GM21619 (cell line): ENCODE results near the gene FGFBP1.

Experiments used
- ATAC-seq: cut with Tn5 transposase; IDR thresholded peaks from one replicate; pipeline ENCODE4 v1.9.1; 2021; ENCODE audit not compliant: unreplicated experiment

Gene FGFBP1

DNA sequence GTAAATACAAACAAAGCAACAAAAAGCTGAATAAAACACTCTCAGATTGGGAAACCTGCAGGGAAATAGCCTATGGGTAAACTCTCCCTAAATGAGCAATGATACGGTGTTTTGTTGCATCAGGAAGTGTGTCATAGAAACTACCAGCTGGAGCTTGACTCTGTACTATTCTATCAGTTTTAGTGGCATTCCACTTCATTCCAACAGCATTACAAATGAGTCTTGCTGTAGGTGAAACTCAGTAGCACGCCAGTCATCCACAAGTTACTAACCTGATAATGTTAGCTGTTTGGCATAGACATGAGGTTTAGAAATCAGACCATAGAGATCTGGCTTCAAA, 24.9 kb downstream of the FGFBP1 start:
- ATAC-seq = no peak

DNA sequence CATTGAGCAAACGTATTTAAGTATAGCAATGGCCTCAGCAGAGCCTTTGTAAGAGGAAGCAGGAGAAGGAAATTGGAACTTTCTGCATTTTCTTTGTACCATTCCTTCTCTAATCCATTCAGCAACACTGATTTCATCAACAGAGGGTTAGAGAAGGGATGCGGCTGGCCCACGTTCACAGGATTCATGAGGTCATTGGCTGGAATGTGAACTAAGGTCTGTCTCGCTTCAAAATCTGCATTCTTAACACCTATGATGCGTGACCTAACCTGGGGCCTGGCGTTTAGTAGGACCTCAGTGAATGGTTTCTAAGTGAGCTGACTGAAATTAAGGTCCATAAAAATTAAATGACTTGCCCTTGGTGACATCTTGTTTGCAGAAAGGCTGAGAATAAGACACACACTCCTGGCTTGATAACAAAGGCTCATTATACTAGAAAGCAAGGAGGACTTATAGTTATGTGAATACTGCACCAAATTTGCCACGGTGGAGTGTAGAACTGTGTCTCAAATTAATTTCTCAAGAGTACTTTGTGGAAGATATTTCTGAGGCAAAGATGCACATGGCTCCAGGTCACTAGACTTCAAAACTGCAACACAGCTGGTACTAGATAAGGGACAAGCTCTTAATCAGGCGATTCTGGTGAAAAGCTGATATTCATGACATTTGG, 25.4 kb downstream of the FGFBP1 start:
- no peak for ATAC-seq

DNA sequence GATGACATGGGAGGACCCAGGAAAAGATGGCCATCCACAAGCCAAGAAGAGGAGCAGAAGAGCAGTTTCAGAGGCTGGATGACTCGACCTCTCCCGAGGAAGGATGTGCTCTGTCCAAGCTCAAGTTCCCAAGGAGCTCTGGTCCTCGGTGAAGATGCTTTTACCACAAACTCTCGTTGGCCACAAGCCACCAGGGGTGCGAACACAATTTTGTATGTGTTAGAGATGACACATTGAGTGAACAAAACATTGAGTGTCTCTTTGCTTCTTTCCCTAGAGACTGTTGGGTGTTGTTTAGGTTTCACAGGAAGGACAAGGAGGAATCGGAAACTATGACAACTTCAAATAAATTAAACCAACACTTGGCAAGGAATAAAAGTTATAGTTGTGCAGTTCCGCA, 26.3 kb downstream of the FGFBP1 start:
- no peak for ATAC-seq

DNA sequence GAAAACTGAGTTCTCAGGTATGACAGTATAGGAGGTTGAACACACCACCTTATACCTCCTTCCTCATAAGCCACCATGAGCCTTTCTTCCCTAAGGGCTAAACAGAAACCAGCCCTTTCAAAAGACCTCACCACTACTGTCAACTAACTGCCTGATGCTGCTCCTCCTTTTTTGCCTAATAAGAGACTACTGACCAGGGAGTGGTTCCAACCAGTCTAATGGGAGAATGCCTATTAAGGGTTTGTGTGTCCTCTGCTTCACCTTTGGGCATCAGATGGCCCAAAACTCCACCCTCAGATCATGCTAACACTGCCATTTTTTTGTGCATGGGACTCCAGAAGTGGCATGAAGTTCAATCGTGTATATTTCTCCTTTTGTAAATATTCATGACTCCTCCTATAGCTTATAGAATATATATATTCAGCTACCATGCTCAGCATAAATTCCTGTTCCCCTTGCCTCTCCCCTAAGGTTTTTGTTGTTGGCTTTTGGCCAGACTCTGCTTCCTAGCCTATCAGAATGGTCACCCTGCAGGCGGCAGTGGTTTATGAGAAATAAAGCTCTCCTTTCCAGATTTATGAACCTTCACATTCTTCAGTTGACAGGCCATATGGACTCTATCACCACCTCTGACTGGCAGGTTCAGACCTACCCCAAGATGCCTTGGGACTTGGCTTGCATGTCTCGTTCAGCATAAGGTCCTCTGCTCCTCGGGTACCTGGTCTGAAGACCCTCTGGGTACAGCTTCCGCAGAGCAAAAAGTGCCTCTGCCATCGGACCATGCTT, 28.2 kb downstream of the FGFBP1 start:
- no peak for ATAC-seq

DNA sequence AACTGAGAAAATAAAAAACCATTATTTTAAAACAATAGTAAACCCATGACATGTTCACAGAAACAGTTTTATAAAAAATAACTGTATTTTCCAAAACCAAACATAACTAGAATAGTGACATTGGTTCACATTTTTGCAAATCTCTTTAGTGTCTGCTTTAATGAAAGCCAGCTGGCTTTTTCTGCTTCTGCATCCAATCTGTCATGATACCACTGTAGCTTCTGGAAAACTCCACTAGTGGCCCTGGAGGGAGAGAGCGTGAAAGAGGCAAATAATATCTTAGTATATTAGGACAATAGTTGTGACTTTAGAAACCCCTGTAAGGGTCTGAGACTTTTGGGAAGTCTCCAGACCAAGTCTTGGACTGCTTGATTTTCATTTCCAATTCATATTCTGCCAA, 31.1 kb downstream of the FGFBP1 start:
- no peak for ATAC-seq

DNA sequence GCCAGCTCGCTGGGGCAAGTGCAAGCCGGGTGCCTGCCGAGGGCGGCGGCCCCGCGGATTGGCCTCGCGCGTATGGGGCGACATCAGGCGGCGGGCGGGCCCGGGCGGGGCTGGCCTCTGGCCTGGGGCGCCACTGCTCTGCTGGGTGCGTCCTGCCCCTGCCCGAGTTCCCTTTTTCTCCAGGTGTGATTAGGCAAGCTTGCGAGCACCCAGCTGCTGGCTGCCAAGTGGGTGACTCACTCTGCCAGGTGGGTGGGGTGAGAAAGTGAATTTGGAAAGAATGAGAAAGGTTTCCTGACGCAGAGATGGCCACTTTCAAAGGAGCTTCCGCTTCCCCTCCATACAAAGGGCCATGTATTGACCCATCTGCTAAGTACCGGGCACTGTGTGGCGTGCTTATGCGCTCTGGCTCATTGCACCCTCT, 32.5 kb downstream of the FGFBP1 start:
- ATAC-seq = no peak

DNA sequence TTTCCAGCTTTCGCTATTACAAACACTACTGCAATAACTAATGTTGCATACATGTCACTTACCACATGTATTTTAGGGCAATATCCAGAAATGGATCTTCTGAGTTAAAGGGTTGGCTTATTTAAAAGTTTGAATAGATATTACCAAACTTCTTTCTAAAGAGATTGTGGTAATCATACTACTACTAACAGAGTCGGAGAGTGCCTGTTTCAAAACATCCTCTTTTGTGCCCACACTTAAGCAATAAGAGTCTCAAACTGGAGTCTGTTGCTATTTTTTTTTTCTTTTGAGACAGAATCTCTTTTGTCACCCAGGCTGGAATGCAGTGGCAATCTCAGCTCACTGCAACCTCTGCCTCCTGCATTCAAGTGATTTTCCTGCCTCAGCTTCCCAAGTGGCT, 35.8 kb downstream of the FGFBP1 start:
- no peak for ATAC-seq

DNA sequence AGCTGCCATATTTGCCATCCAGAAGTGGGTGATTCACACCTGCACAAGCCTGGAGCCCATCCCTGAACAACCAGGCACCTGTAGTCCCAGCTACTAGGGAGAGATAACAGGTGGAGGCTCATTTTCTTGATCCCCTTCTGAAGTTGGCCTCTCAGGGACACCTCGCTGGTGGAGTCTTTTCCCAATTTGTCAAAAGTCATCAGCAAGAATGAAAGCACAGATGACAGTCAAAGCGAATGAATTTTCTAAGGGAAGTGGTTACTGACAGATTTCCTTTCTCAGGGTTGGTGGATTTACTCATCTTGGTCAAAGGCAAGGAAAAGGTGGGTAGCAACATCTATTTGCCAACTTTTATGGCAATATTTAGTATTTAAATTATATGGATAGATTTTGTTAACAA, 36.5 kb downstream of the FGFBP1 start:
- ATAC-seq = no peak

DNA sequence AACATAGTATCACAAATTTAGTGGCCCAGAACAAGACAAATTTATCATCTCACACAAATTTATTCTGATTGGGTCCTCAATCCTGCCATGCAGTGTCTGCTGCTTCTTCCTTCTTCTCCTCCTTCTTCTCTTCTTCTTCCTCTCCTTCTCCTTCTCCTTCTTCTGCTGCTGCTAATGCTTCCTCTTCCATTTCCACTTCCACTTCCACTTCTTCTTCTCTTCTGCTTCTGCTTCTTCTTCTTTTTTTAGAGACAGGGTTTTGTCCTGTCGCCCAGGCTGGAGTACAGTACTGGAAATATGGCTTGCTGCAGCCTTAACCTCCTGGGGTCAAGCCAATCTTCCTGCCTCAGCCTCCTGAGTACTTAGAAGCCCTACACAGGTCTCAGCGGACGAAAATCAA, 37.5 kb downstream of the FGFBP1 start:
- no peak for ATAC-seq

DNA sequence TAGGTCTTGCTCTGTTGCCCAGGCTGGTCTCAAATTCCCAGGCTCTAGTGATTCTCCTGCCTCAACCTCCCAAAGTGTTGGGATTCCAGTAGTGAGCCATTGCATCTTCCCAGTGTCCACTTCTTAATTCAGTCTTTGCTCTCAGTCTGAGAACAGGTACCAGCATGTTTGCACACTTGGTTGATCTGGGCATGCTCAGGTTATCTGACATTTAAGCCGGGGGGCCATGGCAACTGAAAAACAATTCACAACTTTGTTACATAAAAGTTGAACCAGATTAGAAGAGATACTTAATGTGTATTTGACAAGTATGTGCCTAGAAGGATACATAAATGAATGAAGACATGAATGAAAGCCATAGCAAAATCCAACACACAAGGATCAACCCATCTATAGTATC, 39.0 kb downstream of the FGFBP1 start:
- no peak for ATAC-seq

DNA sequence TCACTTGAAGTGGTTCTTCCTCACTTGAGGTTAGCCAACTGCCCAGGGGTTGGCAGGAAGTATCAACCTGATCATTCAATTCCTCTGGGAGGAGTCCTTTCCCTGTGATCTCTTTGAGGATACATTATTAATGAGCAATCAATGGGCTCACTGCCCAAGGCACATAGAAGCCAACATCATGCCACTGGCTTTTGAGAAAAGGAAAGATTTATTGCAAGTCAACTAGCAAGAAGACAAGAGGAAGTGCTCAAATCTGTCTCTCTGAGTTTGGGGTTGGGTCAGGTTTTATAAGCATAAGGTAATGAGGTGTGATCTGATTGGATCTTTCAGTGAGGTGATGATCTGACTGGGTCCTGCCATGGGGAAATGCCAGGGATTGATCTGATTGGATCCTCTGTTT, 39.6 kb downstream of the FGFBP1 start:
- no peak for ATAC-seq

DNA sequence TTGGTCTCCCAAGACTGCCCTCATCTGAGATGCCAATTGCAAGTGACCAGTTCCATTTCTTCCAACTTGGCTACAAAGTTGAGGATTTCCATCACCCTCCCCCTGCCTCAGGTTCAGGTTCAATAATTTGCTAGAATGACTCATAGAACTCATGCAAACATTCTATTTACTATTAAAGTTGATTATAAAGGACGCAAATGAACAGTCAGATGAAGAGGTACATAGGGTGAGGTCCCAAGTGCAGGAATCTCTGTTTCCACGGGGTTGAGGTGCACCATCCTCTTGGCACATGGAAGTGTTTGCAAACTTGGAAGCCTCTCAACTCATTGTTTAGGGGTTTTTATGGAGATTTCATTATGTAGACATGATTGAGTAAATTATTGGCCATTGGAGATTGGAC, 41.0 kb downstream of the FGFBP1 start:
- ATAC-seq = no peak

DNA sequence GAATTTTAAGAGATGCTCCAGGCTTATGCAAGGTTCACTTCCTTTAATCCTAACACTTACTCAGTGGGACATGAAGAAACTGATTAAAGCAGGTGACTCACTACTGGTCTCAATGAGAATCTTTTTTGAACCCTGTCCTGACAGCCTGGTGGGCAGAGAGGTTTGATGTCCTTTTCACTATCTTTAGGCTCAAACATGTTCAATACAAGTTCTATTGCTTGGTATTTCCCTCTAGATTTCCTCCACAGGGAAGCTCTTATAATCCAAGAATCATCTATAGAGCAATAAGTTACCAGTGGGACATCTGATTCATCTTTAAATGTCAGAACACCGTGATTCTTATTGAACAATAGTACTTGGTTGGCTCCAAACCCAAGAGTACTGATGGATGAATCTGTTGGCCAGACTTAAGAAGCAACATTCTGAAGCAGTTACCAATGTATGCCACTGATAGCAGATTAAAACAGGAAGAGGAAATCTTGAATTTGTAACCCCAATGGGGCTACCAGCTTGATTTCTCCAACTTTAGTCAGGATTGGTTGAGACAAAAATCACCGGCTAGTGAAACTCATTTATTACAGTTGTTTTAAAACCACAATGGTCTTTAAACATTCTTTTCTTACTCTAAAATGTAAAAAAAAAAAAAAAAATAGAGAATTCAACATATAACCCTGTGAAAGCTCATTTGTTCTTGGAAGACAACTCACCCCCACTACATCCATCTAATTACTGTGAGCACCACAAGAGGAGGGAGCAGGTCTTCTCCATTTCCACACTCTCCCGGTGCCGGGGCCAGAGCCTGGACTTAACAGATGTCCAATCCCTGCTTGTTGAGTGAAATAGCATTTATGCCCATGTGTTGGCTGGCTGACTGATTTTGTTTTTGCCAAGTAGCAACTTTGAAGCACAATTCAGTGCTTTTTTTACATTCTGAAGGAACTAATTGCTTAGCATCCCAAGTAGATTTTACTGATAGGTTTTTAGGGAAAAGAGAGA, 43.3 kb downstream of the FGFBP1 start:
- ATAC-seq = no peak

DNA sequence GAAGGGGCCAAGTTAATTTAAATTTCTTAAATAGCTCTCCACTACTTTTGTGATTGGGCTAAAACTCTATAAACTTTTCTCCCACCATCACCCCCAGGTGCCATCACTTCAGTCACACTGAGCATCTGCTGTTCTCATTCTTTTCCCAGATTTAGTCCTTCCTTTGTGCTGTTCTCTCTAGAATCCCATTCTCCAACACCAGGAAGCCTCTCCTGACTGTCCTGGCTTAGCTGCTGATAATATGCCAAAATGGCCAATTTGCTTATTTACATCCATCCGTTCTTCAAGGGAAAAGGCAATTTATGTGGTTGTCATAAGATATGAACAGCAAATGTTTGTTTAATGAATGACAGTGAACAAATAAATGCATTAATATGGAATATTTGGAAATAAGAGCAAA, 44.1 kb downstream of the FGFBP1 start:
- ATAC-seq = no peak

DNA sequence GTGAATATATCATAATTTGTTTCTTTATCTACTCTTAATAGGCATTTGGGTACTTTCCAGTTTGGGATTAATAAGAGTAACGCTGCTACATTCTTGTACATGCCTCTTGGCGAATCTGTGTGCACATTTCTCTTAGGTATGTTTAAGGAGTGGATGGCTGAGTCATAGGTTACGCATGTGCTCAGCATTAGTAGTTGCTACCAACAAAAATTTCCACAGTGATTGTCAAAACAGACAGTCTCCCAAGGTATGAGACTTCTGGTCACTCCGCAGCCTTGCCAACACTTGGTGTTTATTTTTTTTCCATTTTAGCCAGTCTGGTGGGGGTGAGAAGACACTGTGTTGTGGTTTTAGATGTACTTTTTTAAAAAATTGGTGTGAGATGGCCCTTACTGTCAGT, 44.6 kb downstream of the FGFBP1 start:
- ATAC-seq = no peak

DNA sequence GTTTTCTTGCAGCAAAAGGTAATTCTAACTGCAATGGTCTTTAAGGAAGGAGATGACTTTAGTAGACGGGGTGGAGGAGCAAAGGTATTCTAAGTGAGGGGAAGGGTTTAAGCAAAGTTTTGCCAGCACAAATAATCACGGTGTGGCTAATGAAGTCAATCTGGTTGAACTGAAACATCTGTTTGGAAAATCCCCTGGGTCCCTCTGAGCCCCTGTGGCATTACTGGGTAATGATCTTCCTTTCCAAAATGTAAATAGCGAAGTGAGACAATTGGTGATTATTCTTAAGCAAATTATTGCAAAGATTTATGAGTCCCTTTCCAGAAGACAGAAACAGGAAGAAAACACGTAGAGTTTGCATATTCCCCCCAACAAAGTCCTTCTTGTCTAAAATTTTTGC, 47.2 kb downstream of the FGFBP1 start:
- peak; percentile 81 for ATAC-seq

DNA sequence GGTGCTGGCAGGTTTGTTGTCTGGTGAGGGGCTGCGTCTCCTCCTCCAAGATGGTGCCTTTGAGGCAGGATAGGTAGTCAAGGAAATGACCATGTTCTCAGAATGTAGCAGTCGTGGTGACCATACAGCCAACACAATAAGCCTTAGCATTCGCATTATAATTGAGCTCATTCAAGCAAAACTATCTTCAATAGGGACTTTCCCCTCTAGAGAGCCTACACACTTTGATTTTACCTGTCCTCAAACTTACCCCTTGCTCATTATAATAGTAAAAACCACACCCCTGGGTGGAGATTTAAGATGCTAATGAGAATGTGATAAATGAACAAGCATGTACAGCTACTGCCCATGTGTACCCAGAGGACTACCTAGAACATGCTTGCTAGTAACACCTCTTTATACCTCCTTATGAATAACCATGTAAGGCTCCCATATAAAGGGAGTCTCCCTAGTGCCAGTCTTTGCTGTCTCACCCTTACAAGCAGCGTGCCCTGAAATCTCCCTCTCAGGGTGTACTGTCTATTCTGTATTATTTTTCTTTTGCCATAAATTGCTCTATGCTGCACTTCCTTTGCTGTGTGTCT, 48.2 kb downstream of the FGFBP1 start:
- no peak for ATAC-seq

DNA sequence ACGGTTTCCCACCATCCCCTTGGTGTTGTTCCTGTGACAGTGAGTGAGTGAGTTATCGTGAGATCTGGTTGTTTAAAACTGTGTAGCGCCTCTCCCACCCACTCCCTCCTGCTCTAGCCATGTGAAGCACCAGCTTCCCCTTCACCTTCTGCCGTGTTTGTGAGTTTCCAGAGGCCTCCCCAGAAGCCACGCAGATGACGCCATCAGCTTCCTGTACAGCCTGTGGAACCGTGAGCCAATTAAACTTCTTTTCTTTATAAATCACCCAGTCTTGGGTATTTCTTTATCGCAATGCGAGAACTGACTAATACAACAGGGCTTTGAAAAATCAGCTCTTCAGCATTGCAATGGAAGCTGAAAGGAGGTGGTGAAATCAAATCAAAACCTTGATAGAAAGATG, 50.0 kb downstream of the FGFBP1 start:
- ATAC-seq = no peak
